ENCODE data around the gene HIRA.
"Not testable (repeated sequence)": the region's sequence is repeated elsewhere in the genome, so short reads cannot be mapped to it uniquely, and the experiment has no call there.

HIRA gene

GRCh38 chr22:19306535-19306934 lies 125.0 kb downstream of the HIRA start:
- DNase-seq = not testable (repeated sequence)

GRCh38 chr22:19304547-19304946 lies 127.0 kb downstream of the HIRA start:
- DNase-seq = no peak

- DNase-seq = no peak
These were observed 127.7 kb downstream of the HIRA start for GRCh38 chr22:19303785-19304184.

- no peak for DNase-seq
These were observed 135.8 kb downstream of the HIRA start for GRCh38 chr22:19295733-19296132.

- DNase-seq = no peak
These were observed 138.9 kb downstream of the HIRA start for GRCh38 chr22:19292458-19293230.

GRCh38 chr22:19291580-19292457 lies 139.7 kb downstream of the HIRA start, which contains the start of gene CLTCL1:
TSS of gene CLTCL1 (minus strand) at chr22:19291719. CDS start at chr22:19291641, 78 bp downstream.
- peak; percentile 64 for DNase-seq

GRCh38 chr22:19291218-19291579 lies 140.3 kb downstream of the HIRA start:
- no peak for DNase-seq

- DNase-seq = no peak
These were observed 140.9 kb downstream of the HIRA start for GRCh38 chr22:19290400-19291217.

- DNase-seq = no peak
These were observed 141.9 kb downstream of the HIRA start for GRCh38 chr22:19289475-19290161.

- no peak for DNase-seq
These were observed 143.6 kb downstream of the HIRA start for GRCh38 chr22:19287889-19288288.

GRCh38 chr22:19287076-19287707 lies 144.3 kb downstream of the HIRA start:
- DNase-seq = no peak

- DNase-seq = no peak
These were observed 145.7 kb downstream of the HIRA start for GRCh38 chr22:19285831-19286230.
